Erythroblast (primary cell): ENCODE results near the gene FCRL6.

Experiments
- GATA1 ChIP-seq: IDR thresholded peaks from 2 replicates; pipeline ENCODE4 v1.6.1; 2011; ENCODE audit warnings: low read depth, mild to moderate bottlenecking, control low read depth, low read length, moderate library complexity
- POLR2A ChIP-seq: IDR thresholded peaks from 2 replicates; pipeline ENCODE4 v1.6.1; 2011; ENCODE audit warnings: mild to moderate bottlenecking, low read length

- no peak for TF ChIP-seq POLR2A
- TF ChIP-seq GATA1 = no peak
Measured at GRCh38 chr1:159790237-159790917, 11.8 kb upstream of the FCRL6 start.
